Measurements from ENCODE around the gene TYW5.

Gene TYW5

GRCh38 chr2:199882667-199883066 is 72.6 kb downstream of the TYW5 start:
- TF ChIP-seq CTCF (conservative IDR thresholded peaks at IDR 0.05; ENCODE audit: control insufficient read depth, insufficient read depth, low read depth, low read length): no peak
- DNase-seq (ENCODE audit: low read depth): no peak
- H3K4me3 ChIP-seq (ENCODE audit: control insufficient read depth, low read depth, low read length): no peak overlapping the region

Data from fibroblast of mammary gland (primary cell).